Left lung (tissue), 10 donors: ENCODE results near the gene AK5. TPM values are rescaled to one million over a fixed set of nuclear protein-coding genes. Genes with fewer than 3 reads are reported as not detected.

Experiments used
- ATAC-seq: fragments of 200-7000 bp; cut with Tn5 transposase; one replicate; pipeline ENCODE4 v1.9.1; 2020; ENCODE audit warnings: moderate library complexity
- DNase-seq, 4 donors: peaks; one replicate each; pipeline ENCODE4 v3.0.0-alpha.2; 2013 to 2020
- H3K27ac ChIP-seq, 2 donors: fragments of 200-600 bp; sonication (generic) in 1 of 2; one replicate each; pipeline versions ENCODE4 v1.5.0 to v1.8.0; 2020 to 2021
- H3K27me3 ChIP-seq, 2 donors: fragments of 200-600 bp; sonication (generic) in 1 of 2; one replicate each; pipeline versions ENCODE4 v1.5.0 to v1.8.0; 2020 to 2021
- H3K36me3 ChIP-seq, 2 donors: fragments of 200-600 bp; sonication (generic) in 1 of 2; one replicate each; pipeline versions ENCODE4 v1.5.0 to v1.8.0; 2020 to 2021
- H3K4me1 ChIP-seq, 2 donors: fragments of 200-600 bp; one replicate each; pipeline ENCODE4 v1.8.0; 2021
- H3K4me3 ChIP-seq, 2 donors: fragments of 200-600 bp; sonication (generic) in 1 of 2; one replicate each; pipeline versions ENCODE4 v1.5.0 to v1.8.0; 2020 to 2021; ENCODE audit warnings: mild to moderate bottlenecking in 1 of 2
- H3K9me3 ChIP-seq, 2 donors: fragments of 200-600 bp; sonication (generic) in 1 of 2; one replicate each; pipeline versions ENCODE4 v1.5.0 to v1.8.0; 2020 to 2021
- intact Hi-C, 2 donors: fragments of 100-400 bp; cut with DNase I; formaldehyde crosslinking; loops; one replicate each; pipeline versions ENCODE4 v1.11.2 to v1.14.2; 2022
- polyA plus RNA-seq, 6 donors: library from polyadenylated mRNA; unstranded; fragments of 120-200 nt; gene quantifications; one replicate each; pipeline ENCODE4 v1.2.1, GENCODE V29; 2013; ENCODE audit not compliant: insufficient read length in 6 of 6
- total RNA-seq, 2 donors: library from RNA; stranded (reverse); fragmentation: NEBNext Ultra II Directional; extraction: Animal tissue kit (Norgen Biotek cat#: 25700); gene quantifications; one replicate each; pipeline ENCODE4 v1.2.1, GENCODE V29; 2021
- TF ChIP-seq, protein P1 (sequence below), 2 donors: fragments of 200-600 bp; sonication (generic) in 1 of 2; IDR thresholded peaks; one replicate each; pipeline versions ENCODE4 v1.5.0 to v1.8.0; 2021; ENCODE audit warnings: antibody characterized with exemption in 2 of 2
- donor health status: DM: no; HTN: yes; CAD: no.
- donor health status: DM: no; HTN: no; CAD: no.

Gene AK5
- total and polyA plus RNA-seq, 8 donors: 0.29 to 1.4 (median 0.80) TPM

DNA sequence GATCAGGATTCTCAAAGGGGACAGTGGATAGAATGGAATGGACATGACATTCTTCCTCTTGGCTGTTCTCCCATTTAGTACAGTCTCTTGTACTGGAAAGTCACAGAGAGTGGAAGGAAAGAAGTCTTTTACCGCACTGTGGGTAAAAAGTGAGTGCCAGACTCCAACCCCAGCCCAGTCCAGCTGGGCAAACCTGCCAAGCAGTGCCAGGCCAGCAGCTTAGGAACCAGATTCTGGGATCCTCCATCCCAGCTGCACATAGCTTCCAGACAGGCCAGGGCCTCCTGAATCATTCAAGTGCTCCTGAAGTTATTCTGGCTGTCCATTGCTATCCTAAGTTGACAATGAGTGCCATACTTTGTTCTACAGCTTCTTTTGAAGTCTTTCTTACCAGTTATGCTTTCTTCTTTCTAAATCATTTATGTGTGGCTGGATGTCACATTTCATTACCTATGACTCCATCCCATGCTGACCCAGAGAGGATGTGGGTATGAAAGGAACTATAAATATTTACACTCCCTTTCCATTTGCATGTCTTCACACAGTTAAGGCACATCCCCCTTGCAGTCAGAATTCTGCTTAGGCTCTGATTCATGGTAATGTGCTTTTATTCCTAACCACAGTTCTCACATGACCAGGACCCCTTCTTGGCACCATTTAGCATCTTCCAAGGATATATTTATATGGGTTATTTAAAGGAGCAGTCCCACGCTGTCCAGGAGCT, 88.9 kb downstream of the AK5 start:
- Histone ChIP-seq H3K27me3 (no peaks in the 10 kb centered on the region), H3K36me3 (no peaks in the 10 kb centered on the region), H3K4me3 (no peak overlapping the region), H3K9me3 (no peaks in the 10 kb centered on the region), H3K27ac (no peak overlapping the region), H3K4me1 (no peaks in the 10 kb centered on the region)
- DNase-seq (no peak), ATAC-seq (no peak)
- intact Hi-C loops: no loop called here
- TF ChIP-seq, protein P1, sequence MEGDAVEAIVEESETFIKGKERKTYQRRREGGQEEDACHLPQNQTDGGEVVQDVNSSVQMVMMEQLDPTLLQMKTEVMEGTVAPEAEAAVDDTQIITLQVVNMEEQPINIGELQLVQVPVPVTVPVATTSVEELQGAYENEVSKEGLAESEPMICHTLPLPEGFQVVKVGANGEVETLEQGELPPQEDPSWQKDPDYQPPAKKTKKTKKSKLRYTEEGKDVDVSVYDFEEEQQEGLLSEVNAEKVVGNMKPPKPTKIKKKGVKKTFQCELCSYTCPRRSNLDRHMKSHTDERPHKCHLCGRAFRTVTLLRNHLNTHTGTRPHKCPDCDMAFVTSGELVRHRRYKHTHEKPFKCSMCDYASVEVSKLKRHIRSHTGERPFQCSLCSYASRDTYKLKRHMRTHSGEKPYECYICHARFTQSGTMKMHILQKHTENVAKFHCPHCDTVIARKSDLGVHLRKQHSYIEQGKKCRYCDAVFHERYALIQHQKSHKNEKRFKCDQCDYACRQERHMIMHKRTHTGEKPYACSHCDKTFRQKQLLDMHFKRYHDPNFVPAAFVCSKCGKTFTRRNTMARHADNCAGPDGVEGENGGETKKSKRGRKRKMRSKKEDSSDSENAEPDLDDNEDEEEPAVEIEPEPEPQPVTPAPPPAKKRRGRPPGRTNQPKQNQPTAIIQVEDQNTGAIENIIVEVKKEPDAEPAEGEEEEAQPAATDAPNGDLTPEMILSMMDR (IDR thresholded peaks at IDR 0.05): no peak

DNA sequence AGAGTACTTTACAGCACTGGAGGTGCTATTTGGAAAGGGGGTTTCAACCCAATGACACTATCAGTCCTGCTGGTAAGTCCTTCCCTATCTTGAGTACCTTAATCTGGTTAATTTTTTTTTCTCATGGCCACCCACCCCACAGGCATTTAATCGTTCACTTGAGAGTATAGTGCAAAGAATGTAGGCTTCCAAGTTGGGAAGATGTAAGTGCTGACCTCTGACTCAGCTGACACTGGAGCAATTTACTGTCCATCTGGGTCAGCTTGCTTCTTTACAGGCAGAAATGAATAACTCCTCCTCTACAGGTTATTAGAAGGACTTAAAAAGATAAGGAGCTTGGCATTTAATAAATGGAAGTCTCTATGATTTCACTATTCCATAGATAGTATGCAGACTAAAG, 89.6 kb downstream of the AK5 start:
- Histone ChIP-seq H3K9me3 (no peaks in the 10 kb centered on the region), H3K27ac (no peak overlapping the region), H3K4me3 (no peak overlapping the region), H3K27me3 (no peaks in the 10 kb centered on the region), H3K36me3 (no peaks in the 10 kb centered on the region), H3K4me1 (no peaks in the 10 kb centered on the region)
- TF ChIP-seq, protein P1 (IDR thresholded peaks at IDR 0.05): no peak
- intact Hi-C loops: no loop called here
- no peak for ATAC-seq
- no peak for DNase-seq

DNA sequence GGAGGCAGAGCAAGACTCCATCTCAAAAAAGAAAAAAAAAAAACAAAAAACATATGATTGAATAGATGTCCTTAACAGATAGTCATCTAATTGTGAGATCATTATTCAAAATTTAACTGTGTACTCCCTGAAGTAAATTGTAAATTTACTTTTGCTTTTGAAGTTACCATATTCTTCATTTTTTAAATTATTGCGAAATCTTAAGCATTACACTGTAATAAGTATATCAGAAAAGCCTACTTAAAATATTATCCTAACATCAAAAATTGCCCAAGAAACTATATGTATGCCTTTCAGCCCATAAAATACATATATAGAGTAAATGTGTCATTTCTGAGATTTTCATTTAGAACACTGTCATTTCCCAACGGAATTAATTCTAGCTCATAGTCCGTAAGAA, 91.9 kb downstream of the AK5 start:
- TF ChIP-seq, protein P1 (IDR thresholded peaks at IDR 0.05): no peak
- no peaks in the 10 kb centered on the region for H3K36me3 ChIP-seq
- no peak overlapping the region for H3K27ac ChIP-seq
- no peaks in the 10 kb centered on the region for H3K27me3 ChIP-seq
- ATAC-seq (no peak), DNase-seq (no peak)
- intact Hi-C loops: no loop called here
- H3K4me1 ChIP-seq: no peaks in the 10 kb centered on the region
- no peaks in the 10 kb centered on the region for H3K9me3 ChIP-seq
- H3K4me3 ChIP-seq: no peak overlapping the region

DNA sequence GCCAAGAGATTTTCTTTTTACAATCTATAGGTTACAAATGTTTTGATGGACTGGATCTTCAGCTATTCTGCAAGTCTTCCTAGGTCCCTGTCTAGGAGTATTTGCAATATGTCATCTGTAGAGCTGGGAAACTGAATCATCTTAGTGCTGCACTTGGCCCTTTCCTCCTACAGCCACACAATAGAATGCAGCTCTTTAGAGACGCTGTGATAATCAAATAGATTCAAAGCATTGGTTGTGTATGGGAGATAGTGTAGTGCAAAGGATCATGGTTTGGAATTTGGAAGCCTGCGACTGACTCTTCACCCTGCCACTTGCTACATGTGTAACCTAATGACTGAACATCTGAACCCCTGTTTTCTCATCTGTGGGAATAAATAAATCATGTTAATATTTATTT, 93.7 kb downstream of the AK5 start:
- intact Hi-C loops: no loop called here
- TF ChIP-seq, protein P1 (IDR thresholded peaks at IDR 0.05): no peak
- Histone ChIP-seq H3K27me3 (no peaks in the 10 kb centered on the region), H3K4me1 (no peaks in the 10 kb centered on the region), H3K27ac (no peak overlapping the region), H3K9me3 (no peaks in the 10 kb centered on the region), H3K36me3 (no peaks in the 10 kb centered on the region), H3K4me3 (no peak overlapping the region)
- ATAC-seq: no peak
- no peak for DNase-seq

DNA sequence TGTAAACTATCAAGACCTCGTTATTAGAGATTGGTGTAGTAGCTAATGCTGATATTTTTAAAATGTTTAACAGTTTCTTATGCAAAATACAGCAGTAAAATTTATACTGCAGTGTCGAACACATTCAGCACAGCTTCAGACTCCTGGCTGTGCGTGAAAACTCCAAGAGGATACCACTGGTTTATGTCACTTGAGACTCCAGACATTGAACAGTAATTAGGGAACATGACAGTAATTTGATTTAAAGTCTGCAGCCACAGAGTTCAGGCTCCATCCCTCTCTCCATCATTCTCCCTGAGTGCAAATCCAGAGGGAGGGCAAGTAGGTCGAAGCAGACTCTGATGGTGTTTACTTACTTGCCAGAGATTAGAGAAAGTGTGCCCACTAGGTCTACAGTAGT, 94.2 kb downstream of the AK5 start:
- Histone ChIP-seq H3K27me3 (no peaks in the 10 kb centered on the region), H3K4me1 (no peaks in the 10 kb centered on the region), H3K36me3 (no peaks in the 10 kb centered on the region), H3K4me3 (no peak overlapping the region), H3K9me3 (no peaks in the 10 kb centered on the region), H3K27ac (no peak overlapping the region)
- intact Hi-C loops: no loop called here
- TF ChIP-seq, protein P1 (IDR thresholded peaks at IDR 0.05): no peak
- DNase-seq (no peak), ATAC-seq (no peak)
